HG02852 (cell line): ENCODE data around the gene ZNHIT1.
"Not testable (repeated sequence)": the region's sequence is repeated elsewhere in the genome, so short reads cannot be mapped to it uniquely, and the experiment has no call there.

ENCODE experiments used
- ATAC-seq: cut with Tn5 transposase; IDR thresholded peaks from one replicate; pipeline ENCODE4 v1.9.1; 2021; ENCODE audit warnings: mild to moderate bottlenecking, moderate library complexity; ENCODE audit not compliant: unreplicated experiment

Gene ZNHIT1

GRCh38 chr7:101240226-101241014 is 22.5 kb downstream of the ZNHIT1 start:
- ATAC-seq, result no peak

GRCh38 chr7:101241015-101241363 is 23.0 kb downstream of the ZNHIT1 start:
- no peak for ATAC-seq

- no peak for ATAC-seq
Measured at GRCh38 chr7:101241443-101242349, 23.7 kb downstream of the ZNHIT1 start.

- no peak for ATAC-seq
Measured at GRCh38 chr7:101243646-101244374, 25.8 kb downstream of the ZNHIT1 start.

- ATAC-seq, result peak; percentile 92
Measured at GRCh38 chr7:101244375-101245146, 26.6 kb downstream of the ZNHIT1 start, which contains the start of gene FIS1. Gene FIS1, minus strand, starts transcription at chr7:101245081. Its CDS starts 77 bp downstream, at chr7:101245004.

- ATAC-seq, result no peak
Measured at GRCh38 chr7:101245147-101245668, 27.2 kb downstream of the ZNHIT1 start.

- ATAC-seq, result no peak
Measured at GRCh38 chr7:101248276-101248675, 30.3 kb downstream of the ZNHIT1 start.

GRCh38 chr7:101250324-101250723 is 32.4 kb downstream of the ZNHIT1 start:
- ATAC-seq, result no peak

- peak; percentile 98 for ATAC-seq
Measured at GRCh38 chr7:101251871-101252659, 34.1 kb downstream of the ZNHIT1 start.

- not testable (repeated sequence) for ATAC-seq
Measured at GRCh38 chr7:101253199-101253598, 35.2 kb downstream of the ZNHIT1 start.

- no peak for ATAC-seq
Measured at GRCh38 chr7:101255796-101256195, 37.8 kb downstream of the ZNHIT1 start.

GRCh38 chr7:101258243-101258731 is 40.3 kb downstream of the ZNHIT1 start:
- ATAC-seq, result no peak

GRCh38 chr7:101264102-101264706 is 46.2 kb downstream of the ZNHIT1 start:
- ATAC-seq, result not testable (repeated sequence)

GRCh38 chr7:101265622-101266516 is 47.9 kb downstream of the ZNHIT1 start:
- no peak for ATAC-seq

- no peak for ATAC-seq
Measured at GRCh38 chr7:101269664-101270063, 51.7 kb downstream of the ZNHIT1 start.

GRCh38 chr7:101271021-101271420 is 53.1 kb downstream of the ZNHIT1 start:
- no peak for ATAC-seq

- ATAC-seq, result no peak
Measured at GRCh38 chr7:101273206-101273605, 55.2 kb downstream of the ZNHIT1 start.
